HG03457 (cell line): Measurements from ENCODE around the gene LONP2.
"Not testable (repeated sequence)": the region's sequence is repeated elsewhere in the genome, so short reads cannot be mapped to it uniquely, and the experiment has no call there.

ENCODE experiments used
- ATAC-seq: cut with Tn5 transposase; IDR thresholded peaks from one replicate; pipeline ENCODE4 v1.9.1; 2021; ENCODE audit warnings: moderate number of reproducible peaks; ENCODE audit not compliant: unreplicated experiment

Gene LONP2

DNA sequence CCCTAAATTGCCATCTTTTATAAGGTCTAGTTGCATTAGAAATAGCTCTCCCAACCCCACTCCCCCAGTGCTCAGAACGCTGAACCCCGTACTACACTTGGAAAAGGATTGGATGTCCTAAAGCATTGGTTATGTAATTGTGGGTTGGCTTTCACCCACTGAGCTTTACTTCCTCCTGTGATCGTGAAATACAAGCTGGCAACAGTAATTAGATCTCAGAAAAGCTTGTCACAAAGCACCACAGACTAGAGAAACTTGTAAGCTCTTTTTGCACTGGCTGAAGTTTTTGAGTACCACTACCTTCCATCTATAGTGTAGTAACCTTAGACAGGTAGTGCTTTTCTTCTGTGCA is 86.7 kb downstream of the LONP2 start:
- no peak for ATAC-seq

DNA sequence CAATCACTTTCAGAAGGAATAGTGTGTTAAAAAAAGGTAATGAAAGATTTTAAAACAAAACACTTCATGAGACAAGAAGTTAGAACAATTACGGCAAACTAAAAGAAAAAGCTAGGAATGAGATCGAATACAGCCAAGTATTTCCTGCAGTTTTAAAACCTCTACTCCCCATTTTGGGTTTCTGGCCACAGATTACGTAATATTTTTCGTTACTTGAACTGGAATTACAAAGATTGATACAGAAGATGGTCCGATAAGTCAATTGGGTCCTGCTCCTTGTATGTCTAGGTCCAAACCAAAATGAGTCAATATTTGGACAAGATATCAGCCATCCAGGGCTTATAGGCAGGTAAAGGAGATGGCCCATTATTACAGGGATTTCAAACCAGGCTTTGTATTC is 88.9 kb downstream of the LONP2 start:
- no peak for ATAC-seq

DNA sequence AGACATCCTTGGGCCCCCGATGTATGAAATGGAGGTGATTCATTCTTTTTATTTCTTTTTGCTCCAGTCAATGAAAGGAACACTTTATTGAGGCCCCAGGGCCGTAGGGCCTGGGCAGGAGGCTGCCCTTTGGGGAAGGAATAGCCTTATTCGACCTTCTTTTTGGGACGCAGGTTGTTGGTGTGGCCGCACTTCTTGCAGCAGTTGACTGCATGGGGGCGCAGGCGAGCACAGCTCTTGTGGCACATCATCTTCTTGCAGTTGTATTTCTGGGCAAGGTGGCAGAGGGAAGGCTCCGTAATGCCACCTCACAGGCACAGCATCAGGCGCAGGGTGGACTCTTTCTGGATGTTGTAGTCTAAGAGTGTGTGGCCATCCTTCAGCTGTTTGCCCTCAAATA is 90.2 kb downstream of the LONP2 start:
- no peak for ATAC-seq

DNA sequence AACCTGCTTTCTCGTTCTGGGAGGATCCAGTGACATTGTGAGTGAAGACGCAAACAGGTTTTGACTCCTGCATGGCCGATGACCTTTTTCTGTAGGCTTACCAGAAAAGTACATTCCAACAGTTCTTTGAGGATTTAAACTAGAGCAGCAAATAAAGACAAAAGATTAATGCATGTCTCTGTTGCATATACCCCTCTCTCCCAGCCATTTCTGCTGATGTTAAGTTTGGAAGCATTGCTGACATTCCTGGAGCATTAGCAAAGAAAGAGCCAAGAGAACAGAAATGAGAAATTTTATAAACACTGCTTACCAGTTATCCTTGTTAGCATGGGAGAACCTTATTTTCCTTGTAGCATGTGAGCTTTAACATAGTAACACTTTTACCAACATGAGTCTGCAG is 91.9 kb downstream of the LONP2 start:
- no peak for ATAC-seq

DNA sequence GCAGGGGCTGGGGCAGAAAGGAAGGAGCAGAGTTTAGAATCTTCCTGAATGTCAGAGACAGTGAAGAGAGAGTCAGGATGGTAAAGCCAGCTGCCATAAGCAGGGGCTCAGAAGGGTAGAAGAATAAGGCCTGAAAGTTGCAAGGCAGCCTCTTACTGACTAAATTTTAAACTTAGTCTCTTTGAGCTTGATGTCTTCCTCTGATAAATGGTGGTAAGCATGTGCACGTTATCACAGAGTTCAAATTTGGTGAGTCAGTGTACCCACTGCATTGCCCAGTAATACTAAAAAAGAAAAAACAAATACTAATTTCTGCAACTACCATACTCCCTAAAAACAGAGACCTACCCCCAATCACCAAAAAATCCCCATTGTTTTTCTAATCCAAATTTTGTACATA is 96.0 kb downstream of the LONP2 start:
- ATAC-seq, result no peak

DNA sequence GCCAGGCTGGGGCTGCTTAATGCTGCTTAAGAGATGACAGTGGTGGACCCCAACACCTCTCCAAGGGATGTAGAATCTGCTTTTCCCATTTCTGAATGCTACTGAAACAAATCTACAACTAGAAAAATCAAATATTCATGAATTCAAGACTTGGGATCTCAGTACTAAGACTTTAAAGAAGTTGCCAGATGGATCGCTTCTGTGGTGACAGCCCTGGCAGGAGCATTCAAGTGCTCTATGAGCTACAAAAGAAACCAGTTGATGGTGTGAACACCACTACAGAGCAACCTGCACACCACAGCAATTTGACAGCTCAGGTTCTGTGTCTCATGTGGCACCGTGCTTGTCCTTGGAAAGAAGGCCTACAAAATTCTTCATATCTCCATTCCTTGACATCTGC is 98.5 kb downstream of the LONP2 start:
- ATAC-seq, result no peak

DNA sequence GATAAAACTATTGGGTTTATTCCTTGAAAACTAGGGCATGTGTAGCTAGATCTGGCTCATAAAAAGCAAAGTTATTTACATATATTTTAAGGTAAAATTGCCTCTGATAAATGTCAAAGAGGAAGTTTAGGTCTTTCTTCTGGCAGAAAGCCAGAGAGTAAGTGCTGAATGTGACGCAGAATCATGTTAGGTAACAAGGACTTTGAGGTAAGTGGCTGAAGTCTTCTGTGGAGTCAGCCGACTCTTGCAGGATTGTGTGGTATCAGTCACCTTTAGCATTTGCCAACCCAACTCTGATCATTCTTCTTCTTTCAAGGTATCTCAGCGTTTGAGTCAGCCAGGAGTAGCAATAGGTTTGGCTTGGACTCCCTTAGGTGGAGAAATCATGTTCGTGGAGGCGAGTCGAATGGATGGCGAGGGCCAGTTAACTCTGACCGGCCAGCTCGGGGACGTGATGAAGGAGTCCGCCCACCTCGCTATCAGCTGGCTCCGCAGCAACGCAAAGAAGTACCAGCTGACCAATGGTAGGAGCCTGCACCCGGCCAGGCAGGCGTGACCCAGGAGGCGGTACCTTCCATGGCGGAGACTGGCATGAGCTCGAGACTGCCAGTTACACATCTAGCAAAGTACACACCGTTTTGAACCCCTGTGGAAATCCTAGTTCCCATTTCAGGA is 103.2 kb downstream of the LONP2 start:
- ATAC-seq, result no peak

DNA sequence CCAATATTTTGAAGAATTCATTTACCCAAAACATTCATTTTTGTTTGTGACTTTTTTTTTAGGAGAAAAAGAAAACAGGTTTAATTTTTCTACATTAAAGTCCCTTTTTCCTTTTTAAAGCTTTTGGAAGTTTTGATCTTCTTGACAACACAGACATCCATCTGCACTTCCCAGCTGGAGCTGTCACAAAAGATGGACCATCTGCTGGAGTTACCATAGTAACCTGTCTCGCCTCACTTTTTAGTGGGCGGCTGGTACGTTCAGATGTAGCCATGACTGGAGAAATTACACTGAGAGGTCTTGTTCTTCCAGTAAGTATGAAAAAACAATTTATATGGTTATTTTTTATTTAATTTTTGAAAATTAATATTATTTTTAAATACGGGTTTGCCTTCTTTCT is 103.9 kb downstream of the LONP2 start:
- ATAC-seq, result no peak

DNA sequence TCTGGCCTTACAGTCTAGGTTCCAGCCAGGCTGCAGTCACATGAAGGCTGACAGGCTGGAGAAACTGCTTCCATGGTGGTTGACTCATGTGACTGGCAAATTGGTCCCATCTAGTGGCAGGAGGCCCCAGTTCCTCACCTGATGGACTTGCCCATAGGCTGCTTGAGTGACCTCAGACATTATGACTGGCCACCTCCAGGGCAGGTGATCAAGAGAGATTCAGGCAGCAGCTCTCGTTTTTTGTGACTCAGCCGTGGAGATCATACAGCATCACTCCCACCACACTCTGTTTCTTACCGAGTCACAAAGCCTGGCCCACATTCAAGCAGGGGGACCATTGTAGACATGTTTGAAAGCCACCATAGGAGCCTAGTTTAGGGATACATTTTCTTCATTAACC is 106.6 kb downstream of the LONP2 start:
- no peak for ATAC-seq

DNA sequence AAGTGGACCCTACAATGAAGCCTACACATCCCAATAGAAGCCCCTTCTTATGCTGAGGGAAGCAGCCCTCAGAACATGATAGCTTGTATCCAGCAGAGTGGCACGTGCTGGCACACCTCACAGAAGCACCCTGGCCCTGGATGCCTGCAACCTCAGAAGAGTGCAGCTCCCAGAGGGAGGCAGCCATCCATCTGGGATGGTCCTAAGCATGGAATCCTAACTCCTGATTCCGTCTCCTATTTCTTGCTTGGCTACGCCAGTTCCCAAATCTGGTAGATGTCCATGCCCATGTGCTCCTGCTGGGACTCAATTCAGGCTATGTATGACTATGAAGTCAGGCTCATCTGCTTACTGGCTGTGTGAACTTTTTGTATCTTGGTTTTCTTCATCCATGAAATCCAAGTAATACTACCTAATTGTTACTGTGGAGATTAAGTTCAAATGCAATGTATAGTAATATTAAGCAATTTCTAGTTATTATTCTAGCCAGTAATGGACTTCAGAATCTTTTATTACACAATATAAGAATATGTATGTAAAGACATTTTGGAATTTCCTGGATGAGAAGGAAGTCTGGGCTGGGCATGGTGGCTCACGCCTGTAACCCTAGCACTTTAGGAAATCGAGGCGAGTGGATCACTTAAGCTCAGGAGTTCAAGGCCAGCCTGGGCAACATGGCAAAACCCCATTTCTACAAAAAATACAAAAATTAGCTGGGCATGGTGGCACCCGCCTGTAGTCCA is 108.7 kb downstream of the LONP2 start:
- no peak for ATAC-seq

DNA sequence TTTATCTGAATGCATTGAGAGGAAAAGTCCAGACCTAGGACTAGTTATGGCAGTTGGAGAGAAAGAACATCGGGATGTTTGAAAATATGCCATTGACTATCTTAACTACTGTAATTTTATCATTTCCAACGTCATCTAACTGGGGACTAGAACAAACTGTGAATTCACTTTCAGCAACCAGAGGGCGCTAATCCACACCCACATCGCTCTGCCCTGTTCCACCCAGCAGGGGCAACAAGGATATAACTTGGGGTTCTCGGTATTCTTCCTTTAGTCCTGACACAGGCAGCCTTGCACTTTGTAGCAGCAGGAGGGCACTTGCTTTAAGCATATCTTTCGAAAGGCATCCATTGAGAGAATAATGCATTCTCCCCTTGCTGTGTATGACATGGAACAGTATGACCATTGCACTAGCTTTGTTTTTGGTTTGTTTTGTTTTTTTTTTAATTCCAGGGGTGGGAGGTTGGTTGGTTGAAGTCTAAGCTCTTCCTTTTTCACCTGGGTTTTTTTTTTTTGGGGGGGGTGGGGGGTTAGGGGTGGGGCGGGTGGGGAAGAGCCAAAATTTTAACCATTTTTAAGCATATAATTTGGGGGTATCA is 109.6 kb downstream of the LONP2 start:
- no peak for ATAC-seq

DNA sequence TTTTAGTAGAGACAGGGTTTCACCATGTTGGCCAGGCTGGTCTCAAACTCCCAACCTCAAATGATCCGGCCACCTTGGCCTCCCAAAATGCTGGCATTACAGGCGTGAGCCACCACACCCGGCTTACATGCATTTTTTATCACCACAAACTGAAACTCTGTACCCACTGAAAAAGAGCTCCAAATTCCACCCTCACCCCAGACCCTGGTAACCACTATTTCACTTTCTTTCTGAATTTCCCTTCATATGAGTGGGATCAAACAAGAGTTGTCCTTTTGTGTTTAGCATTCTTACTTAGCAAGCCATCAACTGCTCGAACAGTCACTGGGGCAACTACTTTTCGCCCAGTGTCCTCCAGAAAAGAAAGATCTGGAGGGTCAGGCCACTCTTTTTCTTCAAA is 110.3 kb downstream of the LONP2 start:
- ATAC-seq, result not testable (repeated sequence)

DNA sequence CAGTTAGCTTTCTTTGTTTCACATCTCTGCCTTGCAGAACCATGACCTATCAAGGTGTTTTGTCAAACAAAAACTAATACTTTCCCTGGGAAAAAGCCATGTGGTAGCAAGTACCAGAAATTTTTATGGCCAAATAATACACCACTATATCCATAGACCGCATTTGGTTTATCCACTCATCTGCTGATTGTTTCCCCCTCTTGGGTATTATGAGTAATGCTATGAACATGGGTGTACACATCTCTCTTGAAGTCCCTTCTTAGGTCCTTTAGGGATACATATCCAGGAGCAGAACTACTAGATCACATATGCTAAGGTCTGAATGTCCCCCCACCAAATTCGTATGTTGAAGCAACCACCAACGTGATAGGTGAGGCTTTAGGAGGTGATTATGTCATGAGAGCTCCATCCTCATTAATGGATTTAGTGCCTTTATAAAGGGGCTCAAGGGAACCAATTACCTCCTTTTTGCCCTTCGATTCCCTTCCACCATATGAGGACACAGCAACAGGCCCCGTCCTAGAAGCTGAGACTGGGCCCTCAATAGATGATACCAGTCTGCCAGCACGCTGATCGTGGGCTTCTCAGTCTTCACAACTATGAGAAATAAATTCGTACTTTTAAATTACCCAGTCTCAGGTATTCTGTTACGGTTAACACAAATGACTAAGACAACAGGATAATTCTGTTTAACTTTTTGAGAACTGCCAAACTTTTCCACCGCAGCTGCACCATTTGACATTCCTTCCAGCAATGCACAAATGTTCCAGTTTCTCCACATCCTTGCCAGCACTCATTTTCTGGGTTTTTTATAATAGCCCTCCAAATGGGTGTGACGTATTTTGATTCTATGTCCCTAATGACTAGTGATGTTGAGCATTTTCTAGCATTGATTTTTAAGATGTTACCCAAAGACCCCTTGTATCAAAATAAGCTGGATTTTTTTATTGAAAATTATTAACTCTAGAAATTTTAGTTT is 111.1 kb downstream of the LONP2 start:
- ATAC-seq, result no peak

DNA sequence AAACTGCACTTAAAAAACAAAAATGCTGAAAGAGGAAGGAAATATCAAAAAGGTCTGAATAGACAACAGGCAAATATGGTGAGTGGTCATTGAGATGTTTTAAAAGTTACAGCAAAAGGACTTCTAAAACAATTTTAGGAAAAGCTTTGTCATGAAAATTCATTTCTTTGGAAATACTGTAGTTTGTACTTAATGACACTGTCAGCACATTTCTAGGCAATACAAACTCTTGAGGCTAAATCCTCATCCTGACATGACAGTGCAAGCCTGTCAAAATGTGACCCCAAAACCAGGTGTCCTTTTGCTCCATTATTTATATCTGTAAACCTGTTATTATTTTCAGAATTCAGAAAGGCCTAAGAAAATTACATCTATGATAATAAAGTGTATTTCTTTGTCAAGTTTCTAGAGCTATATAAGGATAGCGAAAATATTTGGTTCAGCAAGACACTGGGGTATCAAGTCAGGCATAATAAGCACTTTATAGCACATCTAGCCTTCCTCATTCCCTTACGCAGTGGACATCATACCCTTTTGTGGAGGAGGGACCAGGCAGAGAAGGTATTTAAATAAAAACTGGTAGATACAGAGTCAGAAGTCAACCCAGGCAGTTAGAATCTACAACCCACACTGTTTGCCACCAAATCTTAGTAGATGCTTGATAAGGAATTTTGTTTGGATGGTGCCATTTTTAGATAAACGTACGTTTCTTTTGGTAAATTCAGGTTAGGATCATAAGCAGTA is 112.7 kb downstream of the LONP2 start:
- no peak for ATAC-seq

DNA sequence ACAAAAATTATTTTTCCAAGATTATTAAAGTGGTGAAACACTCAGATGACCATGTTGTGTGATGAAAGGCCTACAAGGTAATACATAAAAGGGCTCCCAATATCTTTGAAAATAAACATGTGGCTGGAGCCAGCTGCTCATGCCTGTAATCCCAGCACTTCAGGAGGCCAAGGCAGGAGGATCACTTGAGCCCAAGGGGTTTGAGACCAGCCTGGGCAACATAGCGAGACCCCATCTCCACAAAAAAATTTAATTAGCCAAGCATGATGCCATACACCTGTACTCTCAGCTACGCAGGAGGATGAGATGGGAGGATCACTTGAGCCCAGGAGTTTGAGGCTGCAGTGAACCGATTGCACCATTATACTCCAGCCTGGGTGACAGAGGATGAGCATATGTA is 114.3 kb downstream of the LONP2 start:
- ATAC-seq, result no peak

DNA sequence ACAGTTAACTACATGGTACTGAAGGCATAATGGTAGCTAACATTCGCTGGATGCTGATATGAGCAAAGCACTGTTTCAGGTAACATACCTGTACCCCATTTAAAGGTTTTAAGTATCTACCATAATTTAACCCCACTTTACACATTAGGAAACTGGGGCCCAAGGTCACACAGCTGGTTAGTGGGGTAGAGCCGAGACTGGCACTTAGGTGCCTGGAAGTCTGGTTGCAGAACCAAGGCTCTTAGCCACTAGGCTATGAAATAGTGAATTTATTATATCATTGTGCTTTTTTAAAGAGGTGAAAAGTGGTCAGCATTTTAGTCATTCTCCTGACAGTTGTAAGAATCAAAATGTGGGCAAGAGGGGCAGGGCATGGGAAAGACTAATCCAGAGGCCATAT is 115.9 kb downstream of the LONP2 start:
- ATAC-seq, result no peak

DNA sequence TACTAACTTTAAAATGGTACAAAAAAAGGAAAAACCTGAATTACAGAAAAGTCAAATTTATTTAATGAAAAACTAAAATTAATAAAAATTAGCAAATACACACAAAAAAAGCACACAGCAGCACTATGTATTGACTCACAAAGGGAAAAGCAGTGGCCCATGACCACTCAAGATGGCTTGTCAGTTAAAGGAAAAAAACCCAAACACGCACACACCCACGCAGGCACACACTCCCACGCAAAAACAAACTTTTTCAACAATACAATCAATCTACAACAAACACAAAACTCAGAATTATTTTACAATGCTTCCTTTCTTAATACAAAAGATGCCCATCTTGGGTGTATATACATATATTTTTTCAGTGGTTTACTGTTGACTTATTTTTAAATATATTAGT is 116.9 kb downstream of the LONP2 start:
- no peak for ATAC-seq

DNA sequence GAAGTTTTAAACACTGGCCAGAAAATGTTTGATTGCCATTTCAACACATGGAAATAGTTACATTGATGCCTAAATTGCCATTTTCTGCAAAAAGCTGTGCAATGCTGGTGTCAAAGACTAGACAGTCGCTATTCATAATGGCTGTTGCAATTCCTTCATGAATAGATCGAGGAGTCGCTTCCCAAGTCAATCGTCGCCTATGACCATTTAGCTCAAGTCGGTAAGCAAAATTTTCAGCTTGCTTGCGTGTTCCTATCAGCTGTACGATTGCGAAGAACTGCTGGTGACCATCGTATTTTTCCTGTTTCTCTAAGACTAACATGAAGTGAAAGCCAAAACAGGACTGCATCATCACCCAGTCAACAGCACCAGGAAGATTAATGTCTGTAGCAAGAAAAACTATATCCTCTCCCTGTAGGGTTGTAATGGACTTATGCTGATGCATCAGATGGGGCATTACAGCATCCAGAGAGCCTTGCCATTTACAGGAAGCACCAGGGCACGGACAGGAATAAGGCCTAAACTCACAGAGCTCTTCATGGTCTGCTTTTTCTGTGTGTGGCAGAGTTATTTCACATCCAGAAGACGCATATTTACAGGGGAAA is 117.5 kb downstream of the LONP2 start:
- no peak for ATAC-seq

DNA sequence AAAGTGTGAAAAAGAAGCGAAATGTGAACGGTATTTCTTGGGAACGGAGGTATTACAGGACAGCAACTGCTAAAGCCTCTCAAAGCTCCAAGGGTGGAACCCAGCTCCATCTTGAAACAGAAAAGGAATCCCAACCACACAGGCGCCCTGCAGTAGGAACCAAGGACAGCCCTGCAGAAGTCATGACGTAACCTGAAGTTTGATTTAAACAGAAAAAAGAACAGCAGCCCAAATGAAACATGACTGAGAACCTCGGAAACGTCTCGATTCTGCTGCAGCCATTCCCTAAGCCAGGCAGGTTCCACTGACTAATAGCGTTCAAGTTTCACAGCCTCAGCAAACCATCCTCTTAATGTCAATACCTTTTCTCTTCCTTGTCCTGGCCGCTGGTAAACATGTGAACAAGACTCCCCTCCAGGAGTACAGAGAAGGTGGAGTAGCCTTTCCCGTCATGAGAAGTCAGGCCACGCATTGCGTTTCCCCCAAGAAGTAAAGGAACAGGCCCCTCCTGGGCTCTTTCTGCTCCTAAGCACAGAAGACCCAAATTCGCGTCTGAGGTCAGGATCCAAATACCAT is 121.0 kb downstream of the LONP2 start:
- no peak for ATAC-seq

DNA sequence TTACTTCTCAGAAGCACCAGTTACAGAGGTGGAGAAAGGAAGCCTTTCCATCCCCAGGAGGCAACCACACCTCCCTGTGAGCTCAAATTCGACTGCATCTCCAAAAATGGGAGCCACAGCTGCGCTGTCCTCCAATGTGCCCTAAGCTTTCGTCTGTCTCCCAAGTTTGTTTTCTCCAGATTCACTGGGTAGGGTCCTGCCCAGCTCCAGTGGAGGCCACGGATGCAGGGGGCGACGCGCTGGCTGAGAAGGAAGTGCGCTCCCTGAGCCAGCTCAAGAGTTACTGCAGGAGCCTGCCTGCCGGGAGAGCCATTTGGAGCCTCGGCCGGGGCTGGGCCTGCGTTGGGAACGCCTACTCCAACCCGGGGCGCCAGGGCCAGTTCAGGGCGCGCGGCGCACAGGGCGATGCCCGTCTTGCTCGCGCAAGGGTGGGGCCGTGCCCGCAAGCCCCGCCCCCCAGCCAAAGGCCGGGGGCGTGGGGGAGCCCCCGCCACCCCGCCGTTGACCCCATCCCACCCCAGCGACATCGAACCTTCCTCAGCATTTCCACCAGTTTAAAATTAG is 121.6 kb downstream of the LONP2 start:
- peak; percentile 93 for ATAC-seq
